Calu3 (cell line): Measurements from ENCODE around the gene USP13. TPM values are rescaled to one million over a fixed set of nuclear protein-coding genes. Genes with fewer than 3 reads are reported as not detected.

Source experiments
- BruUV-seq: library from RNA; stranded (reverse); fragments of 400-500 nt; replicated peaks from 2 replicates; lab custom pipeline; 2021; lab: Mats Ljungman, UMichigan
- CTCF ChIA-PET: fragments of 300-600 bp; sonication (Branson Sonifier 250); formaldehyde crosslinking; loops from one replicate; lab custom pipeline; 2022; ENCODE audit warnings: antibody characterized with exemption; lab: Charles Lee
- DNase-seq: peaks from one replicate; pipeline ENCODE4 v3.0.0; 2022
- H3K27ac Mint-ChIP-seq: one replicate; pipeline ENCODE4 v1.8.0; 2022; ENCODE audit warnings: mixed read lengths; ENCODE audit not compliant: unreplicated experiment
- H3K27me3 Mint-ChIP-seq: one replicate; pipeline ENCODE4 v1.8.0; 2022; ENCODE audit warnings: mixed read lengths; ENCODE audit not compliant: unreplicated experiment
- H3K36me3 Mint-ChIP-seq: one replicate; pipeline ENCODE4 v1.8.0; 2022; ENCODE audit warnings: mild to moderate bottlenecking, moderate library complexity, mixed read lengths; ENCODE audit not compliant: insufficient read depth, unreplicated experiment
- H3K4me1 Mint-ChIP-seq: one replicate; pipeline ENCODE4 v1.8.0; 2022; ENCODE audit warnings: mild to moderate bottlenecking, low read depth, mixed read lengths; ENCODE audit not compliant: unreplicated experiment
- H3K4me3 Mint-ChIP-seq: one replicate; pipeline ENCODE4 v1.8.0; 2022; ENCODE audit warnings: mild to moderate bottlenecking, low read depth, moderate library complexity, mixed read lengths; ENCODE audit not compliant: unreplicated experiment
- H3K9me3 Mint-ChIP-seq: one replicate; pipeline ENCODE4 v1.8.0; 2022; ENCODE audit warnings: low read depth, mixed read lengths; ENCODE audit not compliant: unreplicated experiment
- CTCF ChIP-seq: fragments of 200-600 bp; IDR thresholded peaks from one replicate; pipeline ENCODE4 v1.8.0; 2022; ENCODE audit warnings: antibody characterized with exemption; ENCODE audit not compliant: unreplicated experiment
- intact Hi-C: fragments of 100-400 bp; cut with micrococcal nuclease; formaldehyde crosslinking; loops from one replicate; pipeline ENCODE4 v1.10.0; 2022; ENCODE audit not compliant: unreplicated experiment
- total RNA-seq: library from RNA; stranded (reverse); gene quantifications from 2 replicates; pipeline ENCODE4 v1.2.3, GENCODE V29; 2022

Gene USP13
- total RNA-seq, 1 experiment from 2014 or later = 29.8 TPM

- no peak for DNase-seq
- intact Hi-C loops = no loop called here
- no TSS peak for BruUV-seq
- Mint-ChIP-seq H3K4me3 (no peak overlapping the region), H3K27me3 (no peaks in the 10 kb centered on the region), H3K36me3 (peaks cover 20% of the 10 kb centered on the region), H3K27ac (no peak overlapping the region), H3K4me1 (peaks cover 14% of the 10 kb centered on the region), H3K9me3 (no peaks in the 10 kb centered on the region)
- CTCF ChIA-PET = interaction anchor here (1.8 kb wide), 1 partner anchor 9 kb away, joined by 4 read pairs; the partner anchor contains the start of gene NDUFB5
- no peak for TF ChIP-seq CTCF
Observed at GRCh38 chr3:179613807-179614206, 39.0 kb upstream of the USP13 start.

- H3K9me3 Mint-ChIP-seq = no peaks in the 10 kb centered on the region
- intact Hi-C loops = no loop called here
- H3K4me3 Mint-ChIP-seq = no peak overlapping the region
- CTCF ChIA-PET = interaction anchor here (0.6 to 1.8 kb wide), 3 partner anchors 11 to 1167 kb away, joined by 3 to 4 read pairs (median 4); partner anchors contain the start of gene NDUFB5
- DNase-seq = no peak
- no peak overlapping the region for H3K27ac Mint-ChIP-seq
- BruUV-seq = no TSS peak
- peaks cover 33% of the 10 kb centered on the region for H3K36me3 Mint-ChIP-seq
- peaks cover 14% of the 10 kb centered on the region for H3K4me1 Mint-ChIP-seq
- TF ChIP-seq CTCF = no peak
- no peaks in the 10 kb centered on the region for H3K27me3 Mint-ChIP-seq
Observed at GRCh38 chr3:179615458-179616173, 37.2 kb upstream of the USP13 start.

GRCh38 chr3:179622023-179622422 lies 30.8 kb upstream of the USP13 start:
- H3K4me3 Mint-ChIP-seq = no peak overlapping the region
- H3K9me3 Mint-ChIP-seq = no peaks in the 10 kb centered on the region
- intact Hi-C loops = no loop called here
- no peak overlapping the region for H3K27ac Mint-ChIP-seq
- no peak for TF ChIP-seq CTCF
- CTCF ChIA-PET = interaction anchor here (1.1 kb wide), 1 partner anchor 19 kb away, joined by 4 read pairs; no protein-coding TSS in a partner anchor
- no peak for DNase-seq
- no TSS peak for BruUV-seq
- no peaks in the 10 kb centered on the region for H3K4me1 Mint-ChIP-seq
- peaks cover 64% of the 10 kb centered on the region for H3K36me3 Mint-ChIP-seq
- H3K27me3 Mint-ChIP-seq = no peaks in the 10 kb centered on the region

- peaks cover 53% of the 10 kb centered on the region for H3K36me3 Mint-ChIP-seq
- H3K27ac Mint-ChIP-seq = no peak overlapping the region
- no peak overlapping the region for H3K4me3 Mint-ChIP-seq
- no peaks in the 10 kb centered on the region for H3K9me3 Mint-ChIP-seq
- no TSS peak for BruUV-seq
- intact Hi-C loops = no loop called here
- no peaks in the 10 kb centered on the region for H3K4me1 Mint-ChIP-seq
- TF ChIP-seq CTCF = no peak
- no peak for DNase-seq
- CTCF ChIA-PET = no interaction called here
- H3K27me3 Mint-ChIP-seq = no peaks in the 10 kb centered on the region
Observed at GRCh38 chr3:179624451-179624850, 28.4 kb upstream of the USP13 start.
